ENCODE data around the gene TBC1D22A. TPM values are rescaled to one million over a fixed set of nuclear protein-coding genes. Genes with fewer than 3 reads are reported as not detected.

Gene TBC1D22A
- total and polyA plus RNA-seq, 2 donors (not counting 3 experiments of a cell fraction or from before 2014, with no cell fraction given) = 26.1 to 32.4 TPM

- Histone ChIP-seq H3K4me1 (ENCODE audit: control insufficient read depth, extremely low read depth, insufficient read depth, low read length) (peaks cover 12% of the 10 kb centered on the region), H4K20me1 (replicated peaks; ENCODE audit: control insufficient read depth, extremely low read depth, insufficient read depth, low read length) (no peaks in the 10 kb centered on the region), H3K9ac (replicated peaks; ENCODE audit: extremely low read depth, insufficient read depth, low read length) (no peak overlapping the region), H3K9me3 (replicated peaks; ENCODE audit: control insufficient read depth, insufficient read depth, low read length) (no peaks in the 10 kb centered on the region), H3K27ac (ENCODE audit: insufficient read depth, low read depth, low read length) (no peak overlapping the region), H3K9me1 (replicated peaks; ENCODE audit: control insufficient read depth, extremely low read depth, insufficient read depth, low read length) (no peaks in the 10 kb centered on the region), H3K79me2 (ENCODE audit: control insufficient read depth, insufficient read depth, low read length) (no peaks in the 10 kb centered on the region), H3K36me3 (ENCODE audit: control insufficient read depth in 2 of 2, extremely low read depth in 1 of 2, insufficient read depth in 2 of 2, low read length in 2 of 2) (peaks cover 0 to 2% of the 10 kb centered on the region in 2 experiments), H2AFZ (ENCODE audit: low read depth, low read length) (no peak overlapping the region), H3K4me2 (ENCODE audit: insufficient read depth, low read length) (no peak overlapping the region), H3K4me3 (replicated peaks in 1 of 3; ENCODE audit: insufficient read depth in 1 of 3, low read depth in 1 of 3, low read length in 3 of 3) (no peak overlapping the region), H3K27me3 (ENCODE audit: control insufficient read depth in 2 of 2, insufficient read depth in 2 of 2, low read length in 2 of 2) (no peaks in the 10 kb centered on the region)
- CTCF ChIA-PET = no interaction called here
- DNase-seq (ENCODE audit: low read depth, low spot score) (no peak), FAIRE-seq (no peak)
- dilution Hi-C loops (cut with MboI; ENCODE audit: extremely low pct_ligation_motif_present, low sequenced_read_pairs) = no loop called here
- POLR2A ChIA-PET = no interaction called here
- TF ChIP-seq GATA2 (IDR thresholded peaks at IDR 0.05; ENCODE audit: insufficient read depth, insufficient read length, low read depth, low read length) = no peak
- TF ChIP-seq MYC (IDR thresholded peaks at IDR 0.05; ENCODE audit: low read depth, low read length) = no peak
- no peak for TF ChIP-seq FOS (IDR thresholded peaks at IDR 0.05; ENCODE audit: borderline replicate concordance, insufficient read depth, low read length)
- no peak for TF ChIP-seq POLR2AphosphoS5 (IDR thresholded peaks at IDR 0.05; ENCODE audit: insufficient read depth, low read depth, low read length)
- no peak for TF ChIP-seq CTCF (IDR thresholded peaks at IDR 0.05; ENCODE audit: extremely low read depth in 1 of 2, insufficient read depth in 1 of 2, low read depth in 1 of 2, low read length in 2 of 2)
- no peak for TF ChIP-seq EZH2 (IDR thresholded peaks at IDR 0.05; ENCODE audit: borderline replicate concordance, low read depth, low read length, severe bottlenecking)
- no peak for TF ChIP-seq POLR2A (IDR thresholded peaks at IDR 0.05; ENCODE audit: low read depth, low read length)
- no peak for TF ChIP-seq JUN (IDR thresholded peaks at IDR 0.05; ENCODE audit: borderline replicate concordance, insufficient read depth, insufficient read length, low read depth)
- TF ChIP-seq MAX (IDR thresholded peaks at IDR 0.05; ENCODE audit: insufficient read depth, insufficient read length) = no peak
- BruUV-seq (replicated peaks) = no TSS peak
- intact Hi-C loops (cut with micrococcal nuclease) = no loop called here
Measured at GRCh38 chr22:46980392-46980791, 217.9 kb downstream of the TBC1D22A start.
